Coronary artery (tissue), 2 donors: ENCODE measurements around the gene SLC13A3.

Experiments used
- DNase-seq: peaks from one replicate; pipeline ENCODE4 v3.0.0-alpha.2; 2017; ENCODE audit warnings: low spot score
- H3K27ac ChIP-seq, 2 donors: fragments of 200-600 bp; sonication (generic); one replicate each; pipeline ENCODE4 v1.5.1; 2016 to 2019
- H3K4me3 ChIP-seq: fragments of 200-600 bp; sonication (generic); 2 replicates; pipeline ENCODE4 v1.5.1; 2016; ENCODE audit warnings: mild to moderate bottlenecking, moderate library complexity
- TF ChIP-seq, protein P1 (sequence below): fragments of 200-600 bp; sonication (generic); IDR thresholded peaks from one replicate; pipeline ENCODE4 v1.5.1; 2019; ENCODE audit warnings: antibody characterized with exemption

Gene SLC13A3

GRCh38 chr20:46646122-46646521, 5.1 kb downstream of the SLC13A3 start:
- no peak for DNase-seq
- H3K4me3 ChIP-seq: no peak overlapping the region
- TF ChIP-seq, protein P1, sequence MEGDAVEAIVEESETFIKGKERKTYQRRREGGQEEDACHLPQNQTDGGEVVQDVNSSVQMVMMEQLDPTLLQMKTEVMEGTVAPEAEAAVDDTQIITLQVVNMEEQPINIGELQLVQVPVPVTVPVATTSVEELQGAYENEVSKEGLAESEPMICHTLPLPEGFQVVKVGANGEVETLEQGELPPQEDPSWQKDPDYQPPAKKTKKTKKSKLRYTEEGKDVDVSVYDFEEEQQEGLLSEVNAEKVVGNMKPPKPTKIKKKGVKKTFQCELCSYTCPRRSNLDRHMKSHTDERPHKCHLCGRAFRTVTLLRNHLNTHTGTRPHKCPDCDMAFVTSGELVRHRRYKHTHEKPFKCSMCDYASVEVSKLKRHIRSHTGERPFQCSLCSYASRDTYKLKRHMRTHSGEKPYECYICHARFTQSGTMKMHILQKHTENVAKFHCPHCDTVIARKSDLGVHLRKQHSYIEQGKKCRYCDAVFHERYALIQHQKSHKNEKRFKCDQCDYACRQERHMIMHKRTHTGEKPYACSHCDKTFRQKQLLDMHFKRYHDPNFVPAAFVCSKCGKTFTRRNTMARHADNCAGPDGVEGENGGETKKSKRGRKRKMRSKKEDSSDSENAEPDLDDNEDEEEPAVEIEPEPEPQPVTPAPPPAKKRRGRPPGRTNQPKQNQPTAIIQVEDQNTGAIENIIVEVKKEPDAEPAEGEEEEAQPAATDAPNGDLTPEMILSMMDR: no peak
- no peak overlapping the region for H3K27ac ChIP-seq

DNA sequence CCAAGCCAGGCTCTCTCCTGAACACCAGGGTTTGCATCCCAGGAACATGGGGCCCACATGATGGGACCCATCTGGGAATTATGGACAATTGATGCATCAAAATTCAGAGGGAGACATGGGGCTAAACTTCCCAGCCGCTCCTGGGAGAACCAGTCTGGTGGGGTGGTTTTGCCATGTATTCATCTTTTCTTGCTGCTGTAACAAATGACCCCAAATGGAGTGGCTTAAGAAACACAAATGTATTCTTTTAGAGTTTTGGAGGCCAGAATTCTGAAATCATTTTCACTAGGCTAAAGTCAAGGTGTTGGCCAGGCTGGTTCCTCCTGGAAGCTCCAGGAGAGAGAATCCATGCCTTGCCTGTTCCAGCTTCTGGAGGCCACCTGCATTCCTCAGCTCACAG, 6.5 kb downstream of the SLC13A3 start:
- TF ChIP-seq, protein P1: no peak
- Histone ChIP-seq H3K27ac (no peak overlapping the region), H3K4me3 (no peak overlapping the region)
- no peak for DNase-seq

DNA sequence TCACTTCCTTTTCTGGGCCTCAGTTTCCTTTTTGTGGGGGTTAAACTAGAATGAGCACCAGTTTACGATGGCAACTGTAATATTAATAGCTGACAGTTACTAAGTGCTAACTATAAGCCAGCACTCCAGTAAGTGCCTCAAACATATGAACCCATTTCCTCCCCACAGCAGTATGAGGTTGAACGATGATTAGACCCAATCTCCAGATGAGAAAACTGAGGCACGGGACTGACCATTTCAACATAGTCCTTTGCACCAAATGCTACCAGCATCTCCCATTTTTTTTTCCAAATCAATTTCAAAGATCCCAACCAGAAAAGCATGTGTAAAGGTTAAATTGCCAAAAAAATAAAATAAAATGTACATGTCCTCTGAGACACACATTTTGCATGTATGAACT, 7.1 kb downstream of the SLC13A3 start:
- TF ChIP-seq, protein P1: no peak
- H3K4me3 ChIP-seq: no peak overlapping the region
- DNase-seq: no peak
- no peak overlapping the region for H3K27ac ChIP-seq

- DNase-seq: no peak
- Histone ChIP-seq H3K4me3 (no peak overlapping the region), H3K27ac (no peak overlapping the region)
- TF ChIP-seq, protein P1: no peak
These were observed 8.3 kb downstream of the SLC13A3 start for GRCh38 chr20:46642969-46643343.

GRCh38 chr20:46642265-46642968, 8.8 kb downstream of the SLC13A3 start:
- TF ChIP-seq, protein P1: no peak
- H3K4me3 ChIP-seq: no peak overlapping the region
- no peak for DNase-seq
- H3K27ac ChIP-seq: no peak overlapping the region

GRCh38 chr20:46641424-46641823, 9.8 kb downstream of the SLC13A3 start:
- no peak for DNase-seq
- Histone ChIP-seq H3K27ac (no peak overlapping the region), H3K4me3 (no peak overlapping the region)
- TF ChIP-seq, protein P1: no peak

DNA sequence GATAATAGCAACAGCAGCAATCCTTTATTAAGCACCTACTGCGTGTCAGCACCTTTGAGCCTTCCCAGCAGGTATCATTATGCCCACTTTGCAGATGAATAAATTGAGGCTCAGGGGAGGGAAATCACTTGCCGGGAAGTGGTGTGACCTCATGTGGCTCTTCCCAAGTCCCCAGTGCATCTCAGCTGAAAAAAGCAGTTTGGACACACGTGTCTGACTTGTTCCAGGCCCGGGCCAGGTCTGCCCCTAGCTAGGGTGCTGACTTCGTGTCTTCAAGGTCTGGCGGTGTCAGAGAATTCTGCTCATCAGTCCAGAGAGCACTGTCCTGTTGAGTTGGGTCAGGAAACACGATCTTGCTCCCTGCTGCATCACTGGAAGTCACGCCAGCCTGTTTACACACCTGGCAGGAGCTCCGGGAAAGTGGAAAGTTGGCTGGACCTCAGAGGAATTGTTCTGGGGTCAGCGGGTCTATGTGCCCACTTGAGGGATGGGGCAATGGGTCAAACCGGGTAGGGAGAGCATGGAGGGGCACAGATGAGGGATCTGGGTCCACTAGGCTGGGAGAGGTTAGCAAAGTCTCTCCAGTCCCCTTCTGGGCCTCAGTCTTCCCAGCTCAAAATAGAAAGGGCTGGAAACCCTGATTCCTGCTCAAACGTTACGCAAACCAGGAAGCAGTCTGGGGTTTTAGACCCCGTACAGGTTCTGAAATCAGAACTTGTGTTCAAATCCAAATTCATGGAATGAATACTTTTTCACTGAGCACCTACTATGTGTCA, 10.5 kb downstream of the SLC13A3 start:
- no peak overlapping the region for H3K27ac ChIP-seq
- TF ChIP-seq, protein P1: no peak
- no peak for DNase-seq
- H3K4me3 ChIP-seq: no peak overlapping the region
